ENCODE data around the gene DECR2. TPM values are rescaled to one million over a fixed set of nuclear protein-coding genes. Genes with fewer than 3 reads are reported as not detected.

The DECR2 gene
- total and polyA plus RNA-seq, 9 of the 15 experiments (the other 6 are each of a cell fraction or from before 2014, with no cell fraction given), result 1.0 to 31.9 (median 10.3) TPM

DNA sequence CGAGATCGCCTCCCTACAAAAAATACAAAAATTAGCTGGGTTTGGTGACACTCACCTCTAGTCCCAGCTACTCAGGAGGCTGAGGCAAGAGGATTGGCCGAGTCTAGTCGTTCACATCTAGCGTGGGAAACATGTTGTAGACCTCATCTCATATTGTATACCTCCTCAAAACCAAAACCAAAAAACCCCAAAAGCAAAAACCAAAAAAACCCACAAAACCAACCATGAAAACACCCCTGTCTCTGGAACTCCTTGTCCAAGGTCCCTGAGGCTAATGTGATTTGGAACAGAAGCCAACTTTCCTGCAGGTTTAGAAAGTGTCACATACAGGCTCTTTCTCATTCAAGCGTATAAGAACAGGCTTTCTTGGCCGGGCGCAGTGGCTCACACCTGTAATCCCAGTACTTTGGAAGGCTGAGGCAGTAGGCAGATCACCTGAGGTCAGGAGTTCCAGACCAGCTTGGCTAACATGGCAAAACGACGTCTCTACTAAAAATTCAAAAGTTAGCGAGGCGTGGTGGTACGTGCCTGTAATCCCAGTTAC, 52.8 kb downstream of the DECR2 start:
- intact Hi-C loops (cut with micrococcal nuclease) (no loop called here), in situ Hi-C loops (cut with MboI) (no loop called here)
- CTCF ChIA-PET (ENCODE audit: low intra/inter-chr PET ratio), result interaction anchor here (0.7 kb wide), 1 partner anchor 72 kb away, joined by 3 read pairs; the partner anchor contains the start of gene PGAP6
- TF ChIP-seq KDM4B (IDR thresholded peaks at IDR 0.05; ENCODE audit: borderline replicate concordance in 2 of 2, low read depth in 1 of 2) (no peak), CSDE1 (IDR thresholded peaks at IDR 0.05) (no peak), ZNF212 (CRISPR knock-in tag; IDR thresholded peaks at IDR 0.05) (no peak), MYBL2 (IDR thresholded peaks at IDR 0.05; ENCODE audit: low read depth) (no peak), MYBL2 (CRISPR knock-in tag; IDR thresholded peaks at IDR 0.05; ENCODE audit: borderline replicate concordance) (no peak), MCM7 (IDR thresholded peaks at IDR 0.05) (no peak), CBFA2T2 (conservative IDR thresholded peaks at IDR 0.05) (no peak)
- TF ChIP-seq, protein P1, sequence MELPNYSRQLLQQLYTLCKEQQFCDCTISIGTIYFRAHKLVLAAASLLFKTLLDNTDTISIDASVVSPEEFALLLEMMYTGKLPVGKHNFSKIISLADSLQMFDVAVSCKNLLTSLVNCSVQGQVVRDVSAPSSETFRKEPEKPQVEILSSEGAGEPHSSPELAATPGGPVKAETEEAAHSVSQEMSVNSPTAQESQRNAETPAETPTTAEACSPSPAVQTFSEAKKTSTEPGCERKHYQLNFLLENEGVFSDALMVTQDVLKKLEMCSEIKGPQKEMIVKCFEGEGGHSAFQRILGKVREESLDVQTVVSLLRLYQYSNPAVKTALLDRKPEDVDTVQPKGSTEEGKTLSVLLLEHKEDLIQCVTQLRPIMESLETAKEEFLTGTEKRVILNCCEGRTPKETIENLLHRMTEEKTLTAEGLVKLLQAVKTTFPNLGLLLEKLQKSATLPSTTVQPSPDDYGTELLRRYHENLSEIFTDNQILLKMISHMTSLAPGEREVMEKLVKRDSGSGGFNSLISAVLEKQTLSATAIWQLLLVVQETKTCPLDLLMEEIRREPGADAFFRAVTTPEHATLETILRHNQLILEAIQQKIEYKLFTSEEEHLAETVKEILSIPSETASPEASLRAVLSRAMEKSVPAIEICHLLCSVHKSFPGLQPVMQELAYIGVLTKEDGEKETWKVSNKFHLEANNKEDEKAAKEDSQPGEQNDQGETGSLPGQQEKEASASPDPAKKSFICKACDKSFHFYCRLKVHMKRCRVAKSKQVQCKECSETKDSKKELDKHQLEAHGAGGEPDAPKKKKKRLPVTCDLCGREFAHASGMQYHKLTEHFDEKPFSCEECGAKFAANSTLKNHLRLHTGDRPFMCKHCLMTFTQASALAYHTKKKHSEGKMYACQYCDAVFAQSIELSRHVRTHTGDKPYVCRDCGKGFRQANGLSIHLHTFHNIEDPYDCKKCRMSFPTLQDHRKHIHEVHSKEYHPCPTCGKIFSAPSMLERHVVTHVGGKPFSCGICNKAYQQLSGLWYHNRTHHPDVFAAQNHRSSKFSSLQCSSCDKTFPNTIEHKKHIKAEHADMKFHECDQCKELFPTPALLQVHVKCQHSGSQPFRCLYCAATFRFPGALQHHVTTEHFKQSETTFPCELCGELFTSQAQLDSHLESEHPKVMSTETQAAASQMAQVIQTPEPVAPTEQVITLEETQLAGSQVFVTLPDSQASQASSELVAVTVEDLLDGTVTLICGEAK (IDR thresholded peaks at IDR 0.05), result no peak
- TF ChIP-seq, protein P1 (CRISPR knock-in tag; IDR thresholded peaks at IDR 0.05), result no peak
- TF ChIP-seq, protein P2, sequence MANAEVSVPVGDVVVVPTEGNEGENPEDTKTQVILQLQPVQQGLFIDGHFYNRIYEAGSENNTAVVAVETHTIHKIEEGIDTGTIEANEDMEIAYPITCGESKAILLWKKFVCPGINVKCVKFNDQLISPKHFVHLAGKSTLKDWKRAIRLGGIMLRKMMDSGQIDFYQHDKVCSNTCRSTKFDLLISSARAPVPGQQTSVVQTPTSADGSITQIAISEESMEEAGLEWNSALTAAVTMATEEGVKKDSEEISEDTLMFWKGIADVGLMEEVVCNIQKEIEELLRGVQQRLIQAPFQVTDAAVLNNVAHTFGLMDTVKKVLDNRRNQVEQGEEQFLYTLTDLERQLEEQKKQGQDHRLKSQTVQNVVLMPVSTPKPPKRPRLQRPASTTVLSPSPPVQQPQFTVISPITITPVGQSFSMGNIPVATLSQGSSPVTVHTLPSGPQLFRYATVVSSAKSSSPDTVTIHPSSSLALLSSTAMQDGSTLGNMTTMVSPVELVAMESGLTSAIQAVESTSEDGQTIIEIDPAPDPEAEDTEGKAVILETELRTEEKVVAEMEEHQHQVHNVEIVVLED (CRISPR knock-in tag; IDR thresholded peaks at IDR 0.05), result no peak
- TF ChIP-seq, protein P3, sequence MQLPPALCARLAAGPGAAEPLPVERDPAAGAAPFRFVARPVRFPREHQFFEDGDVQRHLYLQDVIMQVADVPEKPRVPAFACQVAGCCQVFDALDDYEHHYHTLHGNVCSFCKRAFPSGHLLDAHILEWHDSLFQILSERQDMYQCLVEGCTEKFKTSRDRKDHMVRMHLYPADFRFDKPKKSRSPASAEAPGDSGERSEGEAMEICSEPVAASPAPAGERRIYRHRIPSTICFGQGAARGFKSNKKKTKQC (CRISPR knock-in tag; IDR thresholded peaks at IDR 0.05), result no peak

More for the DNA sequence above, 52.8 kb downstream of the DECR2 start:
- Histone ChIP-seq H2AFZ (ENCODE audit: low read depth, low read length) (no peak overlapping the region), H3K4me3 (no peak overlapping the region), H3K36me3 (ENCODE audit: control insufficient read depth, insufficient read depth, low read length) (no peaks in the 10 kb centered on the region), H3K9ac (ENCODE audit: insufficient read depth in 1 of 2, low read depth in 2 of 2, low read length in 2 of 2) (no peak overlapping the region), H3K27ac (ENCODE audit: extremely low read depth, low read depth, low read length) (no peak overlapping the region), H3K27me3 (ENCODE audit: control insufficient read depth in 2 of 2, insufficient read depth in 2 of 2, low read length in 2 of 2) (no peaks in the 10 kb centered on the region), H4K20me1 (replicated peaks; ENCODE audit: control insufficient read depth, insufficient read depth, low read length) (0 out of 2 replicates have a peak, but pooled peaks cover 9% of the 10 kb centered on the region), H3K9me1 (ENCODE audit: control insufficient read depth, insufficient read depth, low read length) (peaks cover 4% of the 10 kb centered on the region), H3K9me3 (replicated peaks; ENCODE audit: control insufficient read depth, insufficient read depth, low read depth, low read length) (no peaks in the 10 kb centered on the region), H3K4me2 (ENCODE audit: insufficient read depth, low read length) (no peak overlapping the region), H3K79me2 (ENCODE audit: control insufficient read depth, insufficient read depth, low read length) (no peaks in the 10 kb centered on the region), H3K4me1 (replicated peaks in 1 of 2; ENCODE audit: control insufficient read depth in 2 of 2, insufficient read depth in 2 of 2, low read length in 2 of 2) (peaks cover 10 to 14% of the 10 kb centered on the region in 2 experiments)
- FAIRE-seq, result no peak
- 78% methylated on average over 13 of the region's 13 CpGs for WGBS (ENCODE audit: insufficient coverage, low coverage, missing lambda C conversion rate)
- POLR2A ChIA-PET, result interaction anchor here (0.6 kb wide), 1 partner anchor 71 kb away, joined by 5 read pairs; no protein-coding TSS in a partner anchor
- no peak for ATAC-seq
- no peak for DNase-seq (ENCODE audit: extremely low read depth in 1 of 4, low spot score in 3 of 4)
- BruUV-seq (replicated peaks), result no TSS peak

Data from K562 (cell line).